NT2/D1 (cell line): Measurements from ENCODE around the gene SRGAP3.

ENCODE experiments used
- SUZ12 ChIP-seq: IDR thresholded peaks from 2 replicates; pipeline ENCODE4 v1.6.1; 2011; ENCODE audit not compliant: insufficient read length, insufficient read depth; ENCODE audit errors: extremely low read depth
- YY1 ChIP-seq: IDR thresholded peaks from 2 replicates; pipeline ENCODE4 v1.6.1; 2011; ENCODE audit not compliant: insufficient read length, insufficient read depth
- ZNF274 ChIP-seq: IDR thresholded peaks from 2 replicates; pipeline ENCODE4 v1.6.1; 2011; ENCODE audit warnings: mild to moderate bottlenecking, low read depth, low read length

- TF ChIP-seq SUZ12 (no peak), ZNF274 (no peak), YY1 (no peak)
Observed at GRCh38 chr3:9079676-9080075, 169.8 kb downstream of the SRGAP3 start.
